HPDE6-E6E7 (cell line): ENCODE results near the gene MBTD1.

Source experiments
- DNase-seq: peaks from one replicate; pipeline ENCODE4 v3.0.0; 2011; ENCODE audit warnings: missing footprints; ENCODE audit errors: extremely low spot score

The MBTD1 gene

GRCh38 chr17:51147650-51148049 lies 112.2 kb downstream of the MBTD1 start:
- no peak for DNase-seq

GRCh38 chr17:51144266-51145022 lies 115.4 kb downstream of the MBTD1 start:
- DNase-seq: no peak

- DNase-seq: no peak
Measured at GRCh38 chr17:51142597-51142996, 117.3 kb downstream of the MBTD1 start.

GRCh38 chr17:51135956-51136355 lies 123.9 kb downstream of the MBTD1 start:
- DNase-seq: no peak

- no peak for DNase-seq
Measured at GRCh38 chr17:51133365-51133764, 126.5 kb downstream of the MBTD1 start.

GRCh38 chr17:51132964-51133319 lies 126.9 kb downstream of the MBTD1 start:
- no peak for DNase-seq

- DNase-seq: no peak
Measured at GRCh38 chr17:51128076-51128475, 131.8 kb downstream of the MBTD1 start.
